A549 (cell line): Measurements from ENCODE around the gene CNGA1.

Experiments used
- BHLHE40 ChIP-seq: IDR thresholded peaks from 2 replicates; pipeline ENCODE4 v1.6.1; 2012; ENCODE audit warnings: low read depth, low read length, inconsistent platforms
- CBX8 ChIP-seq: fragments of 200-600 bp; sonication (generic); IDR thresholded peaks from 2 replicates; pipeline ENCODE4 v1.6.1; 2016
- CTCF ChIP-seq: fragments of >200 bp; sonication (Bioruptor Twin); formaldehyde crosslinking; IDR thresholded peaks from 3 replicates; pipeline ENCODE4 v1.5.1; 2016
- E2F6 ChIP-seq: IDR thresholded peaks from 2 replicates; pipeline ENCODE4 v1.6.1; 2012; ENCODE audit warnings: low read depth, borderline replicate concordance
- JUNB ChIP-seq: fragments of >200 bp; sonication (Bioruptor Twin); formaldehyde crosslinking; IDR thresholded peaks from 2 replicates; pipeline ENCODE4 v1.6.1; 2016
- MAFK ChIP-seq: fragments of 450-650 bp; IDR thresholded peaks from 2 replicates; pipeline ENCODE4 v1.6.1; 2014; ENCODE audit not compliant: partially characterized antibody
- PHF8 ChIP-seq: fragments of 200-600 bp; sonication (generic); IDR thresholded peaks from 2 replicates; pipeline ENCODE4 v1.6.1; 2016; ENCODE audit warnings: low read depth, mild to moderate bottlenecking, antibody characterized with exemption, moderate library complexity, borderline replicate concordance
- POLR2A ChIP-seq: IDR thresholded peaks from 2 replicates; pipeline ENCODE4 v1.6.1; 2012; ENCODE audit warnings: mild to moderate bottlenecking, low read length
- RAD21 ChIP-seq, 2 experiments: fragments of >200 bp in 1 of 2; sonication (Bioruptor Twin) in 1 of 2; formaldehyde crosslinking in 1 of 2; IDR thresholded peaks in 1 of 2; conservative IDR thresholded peaks in 1 of 2; 2 replicates in 1 of 2; 3 replicates in 1 of 2; pipeline ENCODE4 v1.6.1; 2012 to 2018; ENCODE audit warnings: inconsistent platforms in 1 of 2
- RCOR1 ChIP-seq: fragments of 150-350 bp; IDR thresholded peaks from 2 replicates; pipeline ENCODE4 v1.6.1; 2014; ENCODE audit warnings: antibody characterized with exemption, low read length, low read depth
- USF2 ChIP-seq: fragments of 450-650 bp; IDR thresholded peaks from 2 replicates; pipeline ENCODE4 v1.6.1; 2014; ENCODE audit warnings: antibody characterized with exemption

GRCh38 chr4:48011722-48012121 lies 4.8 kb downstream of the CNGA1 start:
- no peak for TF ChIP-seq USF2
- no peak for TF ChIP-seq CTCF
- TF ChIP-seq MAFK: no peak
- no peak for TF ChIP-seq CBX8
- TF ChIP-seq POLR2A: no peak
- TF ChIP-seq E2F6: no peak
- TF ChIP-seq BHLHE40: no peak
- TF ChIP-seq RAD21 (conservative IDR thresholded peaks at IDR 0.05 in 1 of 2, IDR thresholded peaks at IDR 0.05 in 1 of 2): no peak
- no peak for TF ChIP-seq JUNB
- no peak for TF ChIP-seq PHF8
- TF ChIP-seq RCOR1: no peak
